ENCODE measurements around the gene GNG8. TPM values are rescaled to one million over a fixed set of nuclear protein-coding genes. Genes with fewer than 3 reads are reported as not detected.

Gene GNG8
- total and polyA plus RNA-seq, 2 of the 13 experiments (the other 11 are each of a cell fraction or from before 2014, with no cell fraction given), result not detected

- peak; percentile 65 for TF ChIP-seq HNRNPLL (IDR thresholded peaks at IDR 0.05; ENCODE audit: low read depth, low read length, poor library complexity, severe bottlenecking)
- no peak for TF ChIP-seq ZFP62 (CRISPR knock-in tag; IDR thresholded peaks at IDR 0.05)
- TF ChIP-seq ZNF318 (CRISPR knock-in tag; IDR thresholded peaks at IDR 0.05), result no peak
- TF ChIP-seq ZNF589 (CRISPR knock-in tag; conservative IDR thresholded peaks at IDR 0.05), result peak; percentile 84; the same call in 1 of the 2 replicates
- TF ChIP-seq HOXA7 (CRISPR knock-in tag; IDR thresholded peaks at IDR 0.05), result no peak
- peak; percentile 53; the same call in 1 of the 2 replicates for TF ChIP-seq HOXD1 (CRISPR knock-in tag; IDR thresholded peaks at IDR 0.05)
- peak; percentile 75 for TF ChIP-seq SRSF1 (optimal IDR thresholded peaks at IDR 0.05; ENCODE audit: low read depth, low read length)
- TF ChIP-seq ZNF333 (CRISPR knock-in tag; IDR thresholded peaks at IDR 0.05; ENCODE audit: borderline replicate concordance), result no peak; the same call in 1 of the 2 replicates
- peak; percentile 84; the same call in 1 of the 2 replicates for TF ChIP-seq ZBTB2 (CRISPR knock-in tag; IDR thresholded peaks at IDR 0.05; ENCODE audit: low read depth)
- TF ChIP-seq ZBTB46 (CRISPR knock-in tag; IDR thresholded peaks at IDR 0.05; ENCODE audit: borderline replicate concordance), result no peak
- TF ChIP-seq ZNF430 (CRISPR knock-in tag; IDR thresholded peaks at IDR 0.05), result peak; percentile 72; the same call in 1 of the 2 replicates
- peak; percentile 97 for TF ChIP-seq TBX3 (IDR thresholded peaks at IDR 0.05; ENCODE audit: borderline replicate concordance)
- no peak for TF ChIP-seq HDAC6 (IDR thresholded peaks at IDR 0.05; ENCODE audit: low read depth, low read length)
- peak; percentile 39 for TF ChIP-seq RARA (CRISPR knock-in tag; IDR thresholded peaks at IDR 0.05)
- peak; percentile 66 for TF ChIP-seq ARNT2 (CRISPR knock-in tag; IDR thresholded peaks at IDR 0.05; ENCODE audit: low read depth)
Observed at GRCh38 chr19:46600384-46601317, 35.4 kb downstream of the GNG8 start (continued).
